HG02623 (cell line): ENCODE results near the gene CRTAC1.

Experiments used
- ATAC-seq: cut with Tn5 transposase; IDR thresholded peaks from one replicate; pipeline ENCODE4 v1.9.1; 2021; ENCODE audit warnings: moderate library complexity; ENCODE audit not compliant: unreplicated experiment

Gene CRTAC1

DNA sequence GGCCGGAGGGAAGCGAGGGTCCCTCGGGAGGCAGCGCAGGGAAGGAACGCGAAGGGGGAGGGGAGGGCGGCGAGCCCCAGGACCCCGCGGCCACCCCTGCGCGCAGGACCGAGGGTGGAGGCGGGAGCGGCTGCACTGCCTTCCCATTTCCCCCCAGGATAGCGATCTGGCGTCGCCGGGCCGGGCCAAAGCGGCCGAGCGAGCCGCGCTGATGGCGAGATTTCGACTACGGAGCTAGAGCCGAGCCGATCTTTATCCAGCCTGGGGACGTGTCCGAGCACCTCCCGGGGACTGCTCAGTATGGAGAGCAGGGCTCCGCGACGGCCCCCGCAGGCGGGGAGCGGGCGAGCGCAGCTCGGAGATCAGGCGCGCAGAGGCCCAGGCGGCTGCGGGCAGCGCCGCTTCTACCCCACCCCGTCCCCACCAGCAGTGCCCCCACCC lies 590 bp upstream of the CRTAC1 start:
- ATAC-seq = no peak

- no peak for ATAC-seq
Measured at GRCh38 chr10:98029149-98030092, 1.0 kb downstream of the CRTAC1 start.

DNA sequence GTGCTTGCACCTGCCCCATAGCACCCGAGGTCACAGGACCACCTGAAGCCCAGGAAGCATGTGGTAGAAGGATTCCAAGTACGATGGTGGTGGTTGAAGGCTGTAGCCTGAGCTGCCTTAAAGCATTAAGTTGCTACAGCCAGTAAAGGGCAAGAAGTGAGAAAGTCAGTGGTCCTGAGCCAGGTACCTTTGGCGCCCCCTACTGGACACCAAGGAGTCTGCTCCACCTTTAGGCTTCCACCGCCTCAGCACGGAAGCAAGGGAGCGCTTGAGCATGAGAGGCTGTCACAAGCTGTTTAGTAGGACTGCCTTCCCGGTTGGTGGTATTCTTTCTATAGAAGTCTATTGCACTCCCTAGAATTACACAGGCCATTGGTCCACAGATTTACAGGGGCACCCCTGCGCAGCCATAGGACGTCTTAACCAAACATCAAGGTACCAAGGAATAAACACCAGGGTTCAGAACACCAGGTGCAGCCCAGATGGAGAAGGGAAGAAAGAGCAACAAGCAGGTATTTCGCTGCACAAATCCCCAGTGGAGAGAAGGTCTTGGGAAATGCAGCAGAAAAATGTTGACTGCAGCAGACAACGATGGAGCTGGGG lies 2.2 kb downstream of the CRTAC1 start:
- no peak for ATAC-seq

DNA sequence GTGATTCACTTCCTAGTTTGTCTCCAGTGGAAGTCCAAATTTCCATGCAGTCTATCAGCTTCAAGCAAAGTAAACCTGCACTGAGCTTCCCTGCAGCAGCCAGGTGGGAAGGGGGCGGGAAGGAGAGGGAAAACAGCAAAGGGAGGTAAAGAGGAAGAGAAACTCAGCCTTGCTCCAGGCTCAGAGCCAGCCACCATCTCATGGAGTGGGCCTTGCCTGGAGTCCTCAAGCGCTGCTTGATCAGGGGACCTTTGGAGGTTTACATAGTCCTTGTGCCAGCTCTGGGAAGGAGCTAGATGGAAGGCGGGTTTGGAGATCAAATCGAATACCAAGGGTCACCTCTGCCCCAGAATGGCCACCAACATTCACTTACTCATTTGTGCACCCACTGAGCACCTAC lies 7.4 kb downstream of the CRTAC1 start:
- no peak for ATAC-seq

DNA sequence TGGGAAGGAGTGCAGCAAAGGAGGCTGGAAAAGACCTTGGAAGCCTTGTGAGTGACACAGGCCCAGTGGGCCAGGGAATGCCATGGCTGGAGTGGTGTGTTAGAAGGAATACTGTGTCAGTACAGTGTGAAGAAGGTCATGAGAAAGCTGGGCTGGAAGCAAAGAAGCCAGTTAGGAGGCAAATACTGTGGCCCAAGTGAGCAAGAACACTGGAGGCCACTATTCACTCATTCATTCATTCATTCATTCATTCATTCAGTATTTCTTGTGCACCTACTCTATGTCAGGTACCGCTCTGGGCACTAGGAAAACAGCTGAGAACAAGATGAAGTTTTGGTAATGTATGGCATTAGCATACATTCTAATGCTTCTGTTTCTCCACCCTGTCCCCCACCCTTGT lies 9.6 kb downstream of the CRTAC1 start:
- ATAC-seq = no peak

- ATAC-seq = no peak
Measured at GRCh38 chr10:98020254-98020653, 10.2 kb downstream of the CRTAC1 start.

DNA sequence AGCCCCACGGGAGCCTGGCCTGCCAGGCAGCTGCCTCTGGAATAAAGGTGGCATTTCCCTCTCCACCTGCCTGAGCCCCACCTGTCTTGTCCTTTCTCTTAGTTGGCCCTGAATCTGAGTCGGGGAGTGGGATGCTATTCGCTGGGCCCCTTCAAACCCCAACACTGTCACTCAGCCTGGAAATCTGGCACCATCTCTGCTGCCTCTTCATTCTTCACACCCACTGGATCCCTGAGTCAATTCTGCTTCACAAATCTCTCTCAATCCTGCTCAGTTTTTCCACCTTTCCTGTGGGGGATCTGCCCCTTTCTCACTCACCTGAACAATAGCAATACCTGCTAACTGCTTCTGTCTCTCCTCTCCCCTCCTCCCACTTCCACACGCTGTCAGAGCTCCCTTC lies 10.6 kb downstream of the CRTAC1 start:
- no peak for ATAC-seq

GRCh38 chr10:98016772-98017475 lies 13.5 kb downstream of the CRTAC1 start:
- no peak for ATAC-seq

DNA sequence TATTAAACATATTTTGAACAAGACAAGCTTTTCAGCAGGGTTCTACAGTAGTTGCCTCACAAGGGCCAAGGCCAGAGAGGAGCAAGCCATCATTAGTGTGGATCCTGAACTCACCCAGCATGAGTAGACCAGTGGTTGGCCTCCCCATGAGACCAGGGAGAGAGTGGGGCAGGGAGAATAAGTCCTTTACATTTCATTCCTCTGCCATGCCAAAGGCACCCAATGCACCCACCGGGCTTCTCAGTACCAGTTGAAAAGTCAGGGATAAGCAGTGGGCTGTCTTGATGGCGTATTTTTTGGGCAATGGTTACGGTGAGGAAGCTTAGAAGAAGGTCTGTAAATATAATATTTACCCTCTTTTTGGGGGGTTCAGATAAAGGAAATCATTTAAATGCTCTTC lies 16.6 kb downstream of the CRTAC1 start:
- ATAC-seq = no peak

- ATAC-seq = no peak
Measured at GRCh38 chr10:98013122-98013521, 17.3 kb downstream of the CRTAC1 start.

GRCh38 chr10:98012644-98013043 lies 17.8 kb downstream of the CRTAC1 start:
- no peak for ATAC-seq

DNA sequence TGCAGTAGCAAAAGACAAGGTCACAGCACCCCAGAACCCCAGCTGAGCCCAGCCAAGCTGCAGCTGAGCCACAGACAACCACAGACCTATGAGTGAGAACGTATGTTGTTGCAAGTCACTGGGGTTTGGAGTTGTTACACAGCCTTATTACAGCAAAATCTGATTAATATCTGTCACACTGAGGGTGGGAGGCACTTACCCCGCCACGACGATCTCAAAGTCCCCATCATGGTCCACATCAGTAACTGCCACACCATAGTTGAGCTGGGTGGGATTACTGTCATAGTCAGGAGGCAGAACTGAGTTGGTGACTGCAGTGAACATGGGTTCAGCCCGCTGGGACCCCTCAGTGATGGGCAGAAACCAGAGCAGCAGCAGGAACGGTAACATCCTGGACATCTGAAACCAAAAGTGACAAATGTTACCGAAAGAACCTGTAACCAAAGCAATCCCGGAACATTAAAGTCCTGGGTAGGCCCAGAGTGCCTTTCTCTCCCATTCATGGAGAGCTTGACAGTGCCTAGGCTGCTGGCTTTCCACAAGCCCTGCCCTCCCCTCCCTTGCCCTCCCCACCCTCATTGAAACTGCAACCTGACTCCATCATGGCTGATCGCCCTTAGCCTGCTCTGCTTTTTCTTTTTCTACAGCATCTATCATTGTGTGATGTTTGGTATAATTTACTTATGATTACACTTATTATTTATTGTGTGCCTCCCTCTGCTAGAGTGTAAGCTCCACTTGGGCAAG lies 19.3 kb downstream of the CRTAC1 start:
- no peak for ATAC-seq

GRCh38 chr10:98006266-98006665 lies 24.2 kb downstream of the CRTAC1 start:
- ATAC-seq = no peak

DNA sequence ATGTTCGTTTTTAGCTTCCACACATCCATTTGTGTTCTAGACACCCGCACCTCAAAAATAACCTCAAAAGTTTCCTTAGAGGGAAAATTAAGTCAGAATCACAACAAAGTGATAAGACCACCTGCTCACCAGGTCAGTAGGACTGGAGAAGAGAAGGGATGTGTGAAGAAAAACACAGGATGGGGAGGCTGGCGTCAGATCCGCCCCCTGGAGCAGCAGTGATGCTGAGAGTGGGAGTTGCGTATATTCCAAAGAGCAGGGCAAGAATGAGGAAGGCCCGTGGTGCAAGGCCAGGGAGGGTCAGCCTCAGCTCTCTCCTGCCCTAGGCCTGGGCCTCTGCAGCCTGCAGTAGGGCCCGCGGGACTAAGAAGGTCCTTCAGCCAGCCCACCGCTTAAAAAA lies 28.7 kb downstream of the CRTAC1 start:
- ATAC-seq = no peak

GRCh38 chr10:98000346-98000745 lies 30.1 kb downstream of the CRTAC1 start:
- no peak for ATAC-seq

DNA sequence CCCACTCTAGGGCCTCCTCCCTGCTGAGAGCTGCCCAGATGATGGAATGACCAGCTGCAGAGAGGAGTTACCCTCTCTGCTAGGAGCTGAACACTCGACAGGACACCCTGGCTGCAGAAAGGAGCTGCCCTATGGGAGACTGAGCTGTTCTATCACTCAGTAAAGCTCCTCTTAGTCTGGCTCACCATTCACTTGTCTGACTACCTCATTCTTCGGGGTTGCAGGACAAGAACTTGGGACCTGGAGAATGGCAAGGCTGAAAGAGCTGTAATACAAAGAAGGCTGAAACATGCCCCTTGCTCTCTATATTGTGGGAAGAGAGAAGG lies 30.5 kb downstream of the CRTAC1 start:
- no peak for ATAC-seq

- no peak for ATAC-seq
Measured at GRCh38 chr10:97999066-97999922, 31.1 kb downstream of the CRTAC1 start.

GRCh38 chr10:97991871-97992270 lies 38.5 kb downstream of the CRTAC1 start:
- no peak for ATAC-seq

GRCh38 chr10:97981816-97982215 lies 48.6 kb downstream of the CRTAC1 start:
- no peak for ATAC-seq

DNA sequence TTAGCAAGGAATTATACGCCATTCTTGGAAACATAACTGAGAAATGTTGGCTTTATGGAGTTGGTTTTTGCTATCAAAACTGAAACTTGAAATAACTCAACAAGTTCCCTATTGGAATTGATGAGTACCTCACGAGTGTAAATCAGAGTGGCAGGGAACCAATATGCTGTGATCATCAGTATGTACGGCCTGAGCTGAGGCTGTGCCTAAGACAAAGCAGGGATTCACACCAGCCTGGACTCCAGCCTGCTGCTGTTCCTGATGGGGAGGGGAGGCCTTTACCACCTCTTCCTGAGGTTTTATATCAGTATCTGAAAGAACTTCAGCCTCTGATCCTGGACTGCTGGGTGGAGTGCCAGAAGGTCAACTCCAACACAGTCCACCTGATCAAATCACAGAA lies 52.7 kb downstream of the CRTAC1 start:
- no peak for ATAC-seq
